Omental fat pad (tissue), 4 donors: Measurements from ENCODE around the gene HES1. TPM values are rescaled to one million over a fixed set of nuclear protein-coding genes. Genes with fewer than 3 reads are reported as not detected.

ENCODE experiments used
- ATAC-seq: fragments of 150-250 bp; one replicate; pipeline ENCODE4 v1.9.1; 2016; ENCODE audit warnings: mild to moderate bottlenecking, moderate library complexity; ENCODE audit not compliant: low FRiP score
- DNase-seq: peaks from one replicate; pipeline ENCODE4 v3.0.0-alpha.2; 2019; ENCODE audit warnings: low spot score
- small RNA-seq: library from RNA; depleted of rRNA; stranded (forward); fragments of <200 nt; gene quantifications from one replicate; pipeline ENCODE3, GENCODE V24; 2016
- total RNA-seq, 4 donors: library from RNA; depleted of rRNA; stranded (reverse); fragments of >200 nt; gene quantifications; one replicate each; pipeline ENCODE4 v1.1.0, GENCODE V29; 2016
- TF ChIP-seq, protein P1 (sequence below), 3 donors: fragments of 450-650 bp; IDR thresholded peaks; one replicate each; pipeline ENCODE4 v1.5.1; 2016 to 2017; ENCODE audit warnings: antibody characterized with exemption in 3 of 3, mild to moderate bottlenecking in 3 of 3, moderate library complexity in 2 of 3

The HES1 gene
- total RNA-seq, 4 donors from 2014 or later: 8.3 to 23.9 (median 12.7) TPM

DNA sequence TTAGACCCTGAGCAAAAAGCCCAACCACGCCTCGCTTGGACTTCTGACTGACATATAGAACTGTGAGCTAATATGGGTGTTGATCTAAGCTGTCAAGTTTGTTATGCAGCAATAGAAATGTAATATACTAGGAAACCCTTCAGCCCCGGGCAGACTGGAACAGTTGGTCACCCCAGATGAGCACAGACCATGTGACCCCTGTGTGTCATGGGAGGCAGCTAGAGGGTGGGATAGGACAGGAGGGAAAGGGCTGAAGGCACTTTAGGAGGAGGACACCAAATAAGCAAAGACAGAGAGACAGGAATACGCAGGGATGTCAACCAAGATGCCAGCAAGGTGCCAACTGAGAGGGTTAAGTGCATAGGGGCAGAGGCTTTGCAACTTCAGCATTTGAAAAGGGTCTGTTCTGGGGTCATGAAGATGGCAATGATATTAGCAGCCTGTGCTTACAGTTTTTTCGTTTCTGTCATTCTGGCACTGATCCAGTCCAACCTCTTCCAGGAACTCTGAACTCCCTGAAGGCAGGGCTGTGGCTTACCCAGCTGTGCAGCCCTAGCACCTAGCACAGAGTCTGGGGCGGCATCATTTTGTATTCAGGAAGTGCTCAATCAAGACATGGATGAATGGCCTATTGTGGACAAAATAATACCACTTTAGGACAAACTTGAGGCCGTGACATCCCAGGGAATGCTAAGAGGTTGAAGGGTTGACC is 51.4 kb downstream of the HES1 start:
- no peak for DNase-seq
- no peak for ATAC-seq
- TF ChIP-seq, protein P1, sequence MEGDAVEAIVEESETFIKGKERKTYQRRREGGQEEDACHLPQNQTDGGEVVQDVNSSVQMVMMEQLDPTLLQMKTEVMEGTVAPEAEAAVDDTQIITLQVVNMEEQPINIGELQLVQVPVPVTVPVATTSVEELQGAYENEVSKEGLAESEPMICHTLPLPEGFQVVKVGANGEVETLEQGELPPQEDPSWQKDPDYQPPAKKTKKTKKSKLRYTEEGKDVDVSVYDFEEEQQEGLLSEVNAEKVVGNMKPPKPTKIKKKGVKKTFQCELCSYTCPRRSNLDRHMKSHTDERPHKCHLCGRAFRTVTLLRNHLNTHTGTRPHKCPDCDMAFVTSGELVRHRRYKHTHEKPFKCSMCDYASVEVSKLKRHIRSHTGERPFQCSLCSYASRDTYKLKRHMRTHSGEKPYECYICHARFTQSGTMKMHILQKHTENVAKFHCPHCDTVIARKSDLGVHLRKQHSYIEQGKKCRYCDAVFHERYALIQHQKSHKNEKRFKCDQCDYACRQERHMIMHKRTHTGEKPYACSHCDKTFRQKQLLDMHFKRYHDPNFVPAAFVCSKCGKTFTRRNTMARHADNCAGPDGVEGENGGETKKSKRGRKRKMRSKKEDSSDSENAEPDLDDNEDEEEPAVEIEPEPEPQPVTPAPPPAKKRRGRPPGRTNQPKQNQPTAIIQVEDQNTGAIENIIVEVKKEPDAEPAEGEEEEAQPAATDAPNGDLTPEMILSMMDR (IDR thresholded peaks at IDR 0.05): no peak

Small RNA genes within 50 kb of the gene (small RNA-seq; reads per million reads assigned to genes)
- gene RN7SL215P: not detected

Other genes starting within 250 kb of the HES1 start
- gene CPN2, start 215.2 kb downstream of the HES1 start, total RNA-seq: under 1 TPM in 2 of 4 donors, not detected in 2; 0.24 to 0.50 TPM
- gene LRRC15, start 233.6 kb downstream of the HES1 start, total RNA-seq: under 1 TPM in 3 of 4 donors, not detected in 1; 0.12 to 0.37 (median 0.13) TPM